Hepatocyte (in vitro differentiated cells): Measurements from ENCODE around the gene FAM221B. TPM values are rescaled to one million over a fixed set of nuclear protein-coding genes. Genes with fewer than 3 reads are reported as not detected.

Experiments
- DNase-seq: peaks from one replicate; pipeline ENCODE4 v3.0.0-alpha.2; 2016; ENCODE audit warnings: low spot score
- H2AFZ ChIP-seq: fragments of 200-600 bp; sonication (generic); 2 replicates; pipeline ENCODE4 v1.6.0; 2016; ENCODE audit warnings: antibody characterized with exemption, mild to moderate bottlenecking
- H3K27ac ChIP-seq: fragments of 200-600 bp; sonication (generic); 2 replicates; pipeline ENCODE4 v1.5.1; 2016; ENCODE audit warnings: mild to moderate bottlenecking
- H3K27me3 ChIP-seq: fragments of 200-600 bp; sonication (generic); 2 replicates; pipeline ENCODE4 v1.6.1; 2016
- H3K36me3 ChIP-seq: fragments of 200-600 bp; sonication (generic); replicated peaks from 2 replicates; pipeline ENCODE4 v1.5.1; 2016; ENCODE audit warnings: low read depth; ENCODE audit not compliant: insufficient read depth
- H3K4me1 ChIP-seq: fragments of 200-600 bp; sonication (generic); 2 replicates; pipeline ENCODE4 v1.5.1; 2016; ENCODE audit warnings: mild to moderate bottlenecking, moderate library complexity; ENCODE audit not compliant: insufficient read depth
- H3K4me2 ChIP-seq: fragments of 200-600 bp; sonication (generic); 2 replicates; pipeline ENCODE4 v1.6.0; 2016
- H3K4me3 ChIP-seq: fragments of 200-600 bp; sonication (generic); 2 replicates; pipeline ENCODE4 v1.5.1; 2016; ENCODE audit warnings: mild to moderate bottlenecking
- H3K79me2 ChIP-seq: fragments of 200-600 bp; sonication (generic); 2 replicates; pipeline ENCODE4 v1.6.0; 2017; ENCODE audit warnings: mild to moderate bottlenecking
- H3K9me2 ChIP-seq: fragments of 200-600 bp; sonication (generic); replicated peaks from 2 replicates; pipeline ENCODE4 v1.6.0; 2017; ENCODE audit warnings: mild to moderate bottlenecking; ENCODE audit not compliant: insufficient read depth
- H3K9me3 ChIP-seq: fragments of 200-600 bp; sonication (generic); 2 replicates; pipeline ENCODE4 v1.5.1; 2016; ENCODE audit warnings: low read depth, mild to moderate bottlenecking
- H4K20me1 ChIP-seq: fragments of 200-600 bp; sonication (generic); 2 replicates; pipeline ENCODE4 v1.6.0; 2016; ENCODE audit warnings: mild to moderate bottlenecking; ENCODE audit not compliant: insufficient read depth, poor library complexity, severe bottlenecking
- EZH2 ChIP-seq: fragments of 200-600 bp; sonication (generic); IDR thresholded peaks from 2 replicates; pipeline ENCODE4 v1.6.1; 2016; ENCODE audit warnings: antibody characterized with exemption, mild to moderate bottlenecking, borderline replicate concordance
- EZH2phosphoT487 ChIP-seq: fragments of 200-600 bp; sonication (generic); IDR thresholded peaks from one replicate; pipeline ENCODE4 v1.6.1; 2018; ENCODE audit warnings: antibody characterized with exemption, mild to moderate bottlenecking, low read depth, moderate library complexity; ENCODE audit not compliant: unreplicated experiment, severe bottlenecking
- WGBS: methylation state at CpG from one replicate; pipeline ENCODE4 v1.1.6; 2016; ENCODE audit warnings: low lambda C conversion rate; ENCODE audit errors: missing lambda C conversion rate; 5-methylcytosine and 5-hydroxymethylcytosine counted together
- polyA plus RNA-seq: library from polyadenylated mRNA; unstranded; fragments of >200 nt; fragmentation: Nextera tagmentation; extraction: Ambion mirVana; gene quantifications from 2 replicates; pipeline ENCODE4 v1.2.1, GENCODE V29; 2016
- total RNA-seq: library from RNA; depleted of rRNA; stranded (reverse); fragments of >200 nt; gene quantifications from 2 replicates; pipeline ENCODE4 v1.2.3, GENCODE V29; 2014
- TF ChIP-seq, protein P1 (sequence below): fragments of 200-600 bp; sonication (generic); IDR thresholded peaks from 2 replicates; pipeline ENCODE4 v1.5.1; 2016; ENCODE audit warnings: antibody characterized with exemption, mild to moderate bottlenecking; ENCODE audit not compliant: poor library complexity

Gene FAM221B
- total and polyA plus RNA-seq, 2 experiments from 2014 or later, result not detected

DNA sequence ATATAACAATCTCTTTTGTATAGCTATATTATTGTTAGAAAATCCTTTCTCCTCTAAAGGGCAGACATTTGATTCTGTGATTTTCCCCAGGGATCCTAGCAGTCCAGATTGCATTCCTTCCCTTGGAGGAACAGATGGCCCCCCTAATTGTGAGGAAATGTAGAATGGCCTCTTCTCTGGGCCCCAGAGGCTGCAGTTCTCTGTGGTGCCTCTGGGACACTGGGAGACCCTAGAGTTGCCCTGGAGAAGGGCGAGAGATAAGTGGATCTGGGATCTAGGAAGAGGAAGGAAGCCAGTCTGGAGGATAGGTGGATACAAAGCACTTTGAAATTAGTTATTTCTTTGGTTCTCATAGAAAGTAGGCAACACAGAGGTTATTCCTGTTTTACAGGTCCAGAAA lies 11.8 kb downstream of the FAM221B start:
- DNase-seq, result no peak
- no peak for TF ChIP-seq EZH2
- TF ChIP-seq, protein P1, sequence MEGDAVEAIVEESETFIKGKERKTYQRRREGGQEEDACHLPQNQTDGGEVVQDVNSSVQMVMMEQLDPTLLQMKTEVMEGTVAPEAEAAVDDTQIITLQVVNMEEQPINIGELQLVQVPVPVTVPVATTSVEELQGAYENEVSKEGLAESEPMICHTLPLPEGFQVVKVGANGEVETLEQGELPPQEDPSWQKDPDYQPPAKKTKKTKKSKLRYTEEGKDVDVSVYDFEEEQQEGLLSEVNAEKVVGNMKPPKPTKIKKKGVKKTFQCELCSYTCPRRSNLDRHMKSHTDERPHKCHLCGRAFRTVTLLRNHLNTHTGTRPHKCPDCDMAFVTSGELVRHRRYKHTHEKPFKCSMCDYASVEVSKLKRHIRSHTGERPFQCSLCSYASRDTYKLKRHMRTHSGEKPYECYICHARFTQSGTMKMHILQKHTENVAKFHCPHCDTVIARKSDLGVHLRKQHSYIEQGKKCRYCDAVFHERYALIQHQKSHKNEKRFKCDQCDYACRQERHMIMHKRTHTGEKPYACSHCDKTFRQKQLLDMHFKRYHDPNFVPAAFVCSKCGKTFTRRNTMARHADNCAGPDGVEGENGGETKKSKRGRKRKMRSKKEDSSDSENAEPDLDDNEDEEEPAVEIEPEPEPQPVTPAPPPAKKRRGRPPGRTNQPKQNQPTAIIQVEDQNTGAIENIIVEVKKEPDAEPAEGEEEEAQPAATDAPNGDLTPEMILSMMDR, result no peak
- TF ChIP-seq EZH2phosphoT487, result no peak
- Histone ChIP-seq H3K9me2 (no peaks in the 10 kb centered on the region), H4K20me1 (no peaks in the 10 kb centered on the region), H3K4me3 (no peak overlapping the region), H3K4me1 (peaks cover 10% of the 10 kb centered on the region), H3K79me2 (peaks cover 2% of the 10 kb centered on the region), H3K27me3 (no peaks in the 10 kb centered on the region), H3K36me3 (no peaks in the 10 kb centered on the region), H3K27ac (no peak overlapping the region), H2AFZ (no peak overlapping the region), H3K4me2 (no peak overlapping the region), H3K9me3 (no peaks in the 10 kb centered on the region)
- WGBS, result 63% methylated on average over 1 of the region's 1 CpG

DNA sequence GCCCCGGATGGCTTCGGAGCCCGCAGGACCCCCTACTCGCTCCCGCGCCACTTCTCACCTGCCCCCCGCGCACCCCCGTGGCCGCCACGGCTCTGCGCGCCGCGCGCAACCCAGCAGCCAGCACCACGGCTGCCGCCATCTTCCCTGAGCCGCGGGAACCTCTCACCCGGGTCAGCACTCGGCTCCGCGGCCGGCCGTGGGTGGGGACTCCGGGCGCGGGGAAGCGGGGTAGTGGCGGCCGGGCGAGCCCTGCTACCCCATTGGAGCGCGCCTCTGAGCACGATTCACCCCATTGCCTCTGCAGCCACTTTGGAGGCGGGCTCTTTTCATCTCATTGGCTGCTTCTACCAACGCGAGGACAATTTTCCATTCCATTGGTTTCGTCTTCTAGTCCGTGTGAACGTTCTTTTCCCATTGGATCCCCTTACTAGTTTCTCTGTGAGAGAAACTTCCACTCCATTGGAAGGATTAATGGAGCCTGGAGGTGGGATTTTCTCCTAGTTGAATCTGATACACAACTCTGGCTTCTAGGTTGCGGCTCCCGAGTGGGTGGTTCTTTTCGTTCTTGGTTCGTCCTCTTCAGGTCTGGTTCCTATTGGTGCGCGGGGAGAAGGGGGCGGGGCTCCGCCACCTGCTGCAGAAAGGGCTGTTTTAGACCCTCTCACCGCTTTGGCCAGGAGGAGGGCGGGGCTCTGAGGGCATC lies 13.5 kb downstream of the FAM221B start, which contains the start of gene HINT2:
HINT2 (minus strand) TSS at position 202 of the 703 bp plus-strand sequence; CDS start at position 139, 63 bp downstream.
- Histone ChIP-seq H3K27ac (peak within 1 kb of the TSS; percentile 91), H3K36me3 (no peaks in the 10 kb centered on the region), H3K79me2 (peaks cover 2% of the 10 kb centered on the region), H3K9me3 (no peaks in the 10 kb centered on the region), H3K27me3 (no peaks in the 10 kb centered on the region), H3K9me2 (no peaks in the 10 kb centered on the region), H3K4me2 (peak within 1 kb of the TSS; percentile 77), H4K20me1 (no peaks in the 10 kb centered on the region), H3K4me1 (peaks cover 10% of the 10 kb centered on the region), H3K4me3 (peak within 1 kb of the TSS; percentile 56), H2AFZ (peak within 1 kb of the TSS; percentile 72)
- DNase-seq, result peak; percentile 98
- WGBS, result under 1% methylated on average over 49 of the region's 52 CpGs
- TF ChIP-seq EZH2, result no peak
- TF ChIP-seq, protein P1, result no peak
- no peak for TF ChIP-seq EZH2phosphoT487

DNA sequence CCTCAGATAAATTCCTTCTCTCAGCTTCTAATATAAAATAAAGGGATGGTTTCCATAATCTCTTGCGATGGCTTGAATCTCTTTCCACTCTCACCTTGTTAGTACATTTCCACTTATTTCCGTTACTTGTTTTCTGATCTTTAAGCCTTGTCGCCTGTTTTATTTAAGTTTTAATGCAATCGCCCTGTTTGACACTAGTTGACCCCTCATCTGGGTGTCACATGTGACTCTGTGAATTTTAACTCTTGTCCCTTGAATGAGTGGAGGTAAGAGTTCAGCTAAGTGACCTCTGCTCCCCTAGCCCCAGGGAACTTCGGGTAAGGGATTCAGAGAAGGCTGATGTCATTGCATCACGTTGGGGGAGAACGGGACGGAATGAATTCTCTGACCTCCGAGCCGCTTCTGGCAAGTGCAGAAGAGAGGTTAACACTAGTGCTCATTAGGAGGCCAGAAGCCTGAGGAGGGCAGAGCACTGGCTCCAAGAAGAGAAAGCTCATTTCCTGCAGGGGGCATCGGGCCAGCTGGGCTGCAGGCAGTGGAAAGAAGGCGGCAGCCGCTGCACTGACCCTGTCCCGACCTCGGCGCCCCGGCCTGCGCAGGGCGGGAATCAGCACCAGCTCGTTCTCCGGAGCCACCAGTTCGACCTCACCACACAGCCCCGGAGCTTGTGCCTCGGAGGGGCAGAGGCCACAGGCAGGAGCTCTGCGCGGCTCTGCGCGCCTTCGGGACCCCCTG lies 14.3 kb downstream of the FAM221B start:
- H3K4me3 ChIP-seq, result peak overlapping the region; percentile 56
- H3K36me3 ChIP-seq, result no peaks in the 10 kb centered on the region
- TF ChIP-seq EZH2phosphoT487 (no peak), EZH2 (no peak)
- TF ChIP-seq, protein P1, result peak; percentile 35
- H3K4me1 ChIP-seq, result peaks cover 10% of the 10 kb centered on the region
- peak; percentile 80 for DNase-seq
- no peaks in the 10 kb centered on the region for H3K9me3 ChIP-seq
- peak overlapping the region; percentile 91 for H3K27ac ChIP-seq
- no peaks in the 10 kb centered on the region for H4K20me1 ChIP-seq
- WGBS, result 11% methylated on average over 27 of the region's 29 CpGs
- peaks cover 2% of the 10 kb centered on the region for H3K79me2 ChIP-seq
- H2AFZ ChIP-seq, result peak overlapping the region; percentile 57
- H3K27me3 ChIP-seq, result no peaks in the 10 kb centered on the region
- H3K9me2 ChIP-seq, result no peaks in the 10 kb centered on the region
- peak overlapping the region; percentile 77 for H3K4me2 ChIP-seq
